ENCODE results near the gene CYFIP1. TPM values are rescaled to one million over a fixed set of nuclear protein-coding genes. Genes with fewer than 3 reads are reported as not detected.

The CYFIP1 gene
- total RNA-seq, 1 experiment from 2014 or later, result 80.3 TPM

DNA sequence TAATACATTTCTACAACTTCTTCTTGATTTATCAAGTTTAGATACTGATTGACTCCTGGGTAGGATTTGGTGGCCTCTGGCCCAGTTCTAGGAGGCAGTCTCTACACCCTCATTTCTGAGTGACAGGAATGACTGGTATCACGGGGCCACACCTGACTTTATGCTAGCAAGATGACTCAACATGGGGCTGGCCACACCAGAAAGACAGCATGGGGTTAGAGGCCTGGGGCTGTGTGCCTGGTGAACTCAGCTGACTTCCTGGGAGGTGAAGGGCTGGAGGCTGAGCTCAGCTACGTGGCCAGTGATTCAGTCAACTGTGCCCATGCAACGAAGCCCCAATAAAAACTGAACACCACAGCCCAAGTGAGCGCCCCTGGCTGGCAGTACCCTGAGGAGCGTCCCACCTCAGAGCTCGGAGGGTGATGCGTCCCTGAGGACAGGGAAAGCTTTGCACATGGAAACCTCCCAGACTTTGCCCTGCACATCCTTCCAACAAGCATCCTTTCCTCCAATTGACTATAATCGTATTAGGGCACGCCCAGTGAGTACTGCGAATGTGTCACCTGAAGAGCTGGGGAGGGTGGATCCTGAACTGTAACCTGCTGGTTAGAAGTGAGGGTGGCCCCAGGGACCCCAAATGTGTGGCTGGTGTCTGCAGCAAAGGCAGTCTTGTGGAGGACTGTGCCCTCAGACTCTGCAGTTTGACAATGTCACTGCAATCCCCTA is 84.5 kb downstream of the CYFIP1 start:
- TF ChIP-seq EZH2phosphoT487 (IDR thresholded peaks at IDR 0.05; ENCODE audit: borderline replicate concordance, low read length), result no peak
- TF ChIP-seq EZH2 (IDR thresholded peaks at IDR 0.05; ENCODE audit: low read length, unreplicated experiment), result no peak
- TF ChIP-seq, protein P1, sequence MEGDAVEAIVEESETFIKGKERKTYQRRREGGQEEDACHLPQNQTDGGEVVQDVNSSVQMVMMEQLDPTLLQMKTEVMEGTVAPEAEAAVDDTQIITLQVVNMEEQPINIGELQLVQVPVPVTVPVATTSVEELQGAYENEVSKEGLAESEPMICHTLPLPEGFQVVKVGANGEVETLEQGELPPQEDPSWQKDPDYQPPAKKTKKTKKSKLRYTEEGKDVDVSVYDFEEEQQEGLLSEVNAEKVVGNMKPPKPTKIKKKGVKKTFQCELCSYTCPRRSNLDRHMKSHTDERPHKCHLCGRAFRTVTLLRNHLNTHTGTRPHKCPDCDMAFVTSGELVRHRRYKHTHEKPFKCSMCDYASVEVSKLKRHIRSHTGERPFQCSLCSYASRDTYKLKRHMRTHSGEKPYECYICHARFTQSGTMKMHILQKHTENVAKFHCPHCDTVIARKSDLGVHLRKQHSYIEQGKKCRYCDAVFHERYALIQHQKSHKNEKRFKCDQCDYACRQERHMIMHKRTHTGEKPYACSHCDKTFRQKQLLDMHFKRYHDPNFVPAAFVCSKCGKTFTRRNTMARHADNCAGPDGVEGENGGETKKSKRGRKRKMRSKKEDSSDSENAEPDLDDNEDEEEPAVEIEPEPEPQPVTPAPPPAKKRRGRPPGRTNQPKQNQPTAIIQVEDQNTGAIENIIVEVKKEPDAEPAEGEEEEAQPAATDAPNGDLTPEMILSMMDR (conservative IDR thresholded peaks at IDR 0.05; ENCODE audit: low read depth, low read length), result peak; percentile 48
- Histone ChIP-seq H3K9me2 (replicated peaks; ENCODE audit: low read length) (no peaks in the 10 kb centered on the region), H3K36me3 (ENCODE audit: low read depth, low read length) (peaks cover 8% of the 10 kb centered on the region), H3K4me2 (ENCODE audit: low read length) (peak overlapping the region; percentile 69), H3K27ac (ENCODE audit: low read length) (peak overlapping the region; percentile 84), H4K20me1 (ENCODE audit: low read length) (no peaks in the 10 kb centered on the region), H2AFZ (ENCODE audit: low read length) (peak overlapping the region; percentile 28; the same call in 1 of the 2 replicates), H3K4me3 (ENCODE audit: low read length) (peak overlapping the region; percentile 30; the same call in 1 of the 2 replicates), H3K9ac (ENCODE audit: low read length) (peak overlapping the region; percentile 32), H3K9me3 (ENCODE audit: low read length) (no peaks in the 10 kb centered on the region), H3K79me2 (ENCODE audit: low read length) (no peaks in the 10 kb centered on the region), H3K27me3 (ENCODE audit: low read length) (no peaks in the 10 kb centered on the region), H3F3A (ENCODE audit: low read length, unreplicated experiment) (no peaks in the 10 kb centered on the region), H3K4me1 (ENCODE audit: insufficient read depth, low read length) (peaks cover 18% of the 10 kb centered on the region)
- intact Hi-C loops (cut with micrococcal nuclease), result loop anchor here (1.0 to 10.0 kb wide), 4 partner anchors 37 to 179 kb away; partner anchors contain the start of gene NIPA2
- TSS peak; percentile 96 for BruUV-seq (replicated peaks)
- ATAC-seq, result peak; percentile 99
- peak; percentile 98 for DNase-seq
- ChIA-PET CTCF (interaction anchor here (0.7 kb wide), 1 partner anchor 13 kb away, joined by 3 read pairs; no protein-coding TSS in a partner anchor), POLR2A (ENCODE audit: unreplicated experiment) (interaction anchor here (0.6 kb wide), 1 partner anchor 8 kb away, joined by 3 read pairs; no protein-coding TSS in a partner anchor)

DNA sequence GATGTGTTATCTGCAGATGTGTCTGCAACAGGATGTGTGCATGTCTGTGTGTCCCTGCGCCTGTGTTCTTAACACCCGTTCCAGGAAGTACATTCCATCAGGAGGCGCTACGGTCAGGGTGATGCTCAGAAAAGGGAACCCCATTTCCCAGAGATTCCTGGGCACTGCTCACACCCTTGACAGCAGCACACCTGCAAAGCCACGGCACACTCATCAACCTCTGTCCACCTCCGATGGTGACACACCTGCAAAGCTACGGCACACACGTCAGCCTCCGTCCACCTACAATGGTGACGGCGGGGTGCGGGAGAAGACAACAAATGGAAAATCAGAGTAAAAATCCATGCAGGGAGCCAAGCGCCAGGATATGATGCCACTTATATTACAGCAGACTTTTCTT is 86.3 kb downstream of the CYFIP1 start:
- DNase-seq (no peak), ATAC-seq (no peak)
- H3K27me3 ChIP-seq (ENCODE audit: low read length), result no peaks in the 10 kb centered on the region
- no peak overlapping the region for H3K4me2 ChIP-seq (ENCODE audit: low read length)
- H3F3A ChIP-seq (ENCODE audit: low read length, unreplicated experiment), result no peaks in the 10 kb centered on the region
- POLR2A ChIA-PET (ENCODE audit: unreplicated experiment), result no interaction called here
- H4K20me1 ChIP-seq (ENCODE audit: low read length), result no peaks in the 10 kb centered on the region
- H3K4me3 ChIP-seq (ENCODE audit: low read length), result no peak overlapping the region
- intact Hi-C loops (cut with micrococcal nuclease), result loop anchor here (2.0 to 10.0 kb wide), 3 partner anchors 39 to 181 kb away; partner anchors contain the start of gene NIPA2
- CTCF ChIA-PET, result no interaction called here
- H3K79me2 ChIP-seq (ENCODE audit: low read length), result no peaks in the 10 kb centered on the region
- H3K9me2 ChIP-seq (replicated peaks; ENCODE audit: low read length), result no peaks in the 10 kb centered on the region
- H3K9me3 ChIP-seq (ENCODE audit: low read length), result no peaks in the 10 kb centered on the region
- no peak overlapping the region for H3K9ac ChIP-seq (ENCODE audit: low read length)
- no peak overlapping the region for H3K27ac ChIP-seq (ENCODE audit: low read length)
- TF ChIP-seq EZH2 (IDR thresholded peaks at IDR 0.05; ENCODE audit: low read length, unreplicated experiment), result no peak
- TF ChIP-seq, protein P1 (conservative IDR thresholded peaks at IDR 0.05; ENCODE audit: low read depth, low read length), result no peak
- no peak for TF ChIP-seq EZH2phosphoT487 (IDR thresholded peaks at IDR 0.05; ENCODE audit: borderline replicate concordance, low read length)
- H3K36me3 ChIP-seq (ENCODE audit: low read depth, low read length), result peaks cover 3% of the 10 kb centered on the region; the same call in 1 of the 2 replicates
- no TSS peak for BruUV-seq (replicated peaks)
- H2AFZ ChIP-seq (ENCODE audit: low read length), result no peak overlapping the region
- H3K4me1 ChIP-seq (ENCODE audit: insufficient read depth, low read length), result peaks cover 21% of the 10 kb centered on the region

GRCh38 chr15:22893081-22893480 is 87.1 kb downstream of the CYFIP1 start:
- Histone ChIP-seq H3K36me3 (ENCODE audit: low read depth, low read length) (peaks cover 3% of the 10 kb centered on the region; the same call in 1 of the 2 replicates), H3K4me1 (ENCODE audit: insufficient read depth, low read length) (peaks cover 29% of the 10 kb centered on the region), H3K27me3 (ENCODE audit: low read length) (no peaks in the 10 kb centered on the region), H3K9me3 (ENCODE audit: low read length) (no peaks in the 10 kb centered on the region), H2AFZ (ENCODE audit: low read length) (no peak overlapping the region), H3F3A (ENCODE audit: low read length, unreplicated experiment) (no peaks in the 10 kb centered on the region), H4K20me1 (ENCODE audit: low read length) (no peaks in the 10 kb centered on the region), H3K9ac (ENCODE audit: low read length) (no peak overlapping the region), H3K27ac (ENCODE audit: low read length) (no peak overlapping the region), H3K79me2 (ENCODE audit: low read length) (no peaks in the 10 kb centered on the region), H3K9me2 (replicated peaks; ENCODE audit: low read length) (no peaks in the 10 kb centered on the region), H3K4me3 (ENCODE audit: low read length) (no peak overlapping the region), H3K4me2 (ENCODE audit: low read length) (no peak overlapping the region)
- intact Hi-C loops (cut with micrococcal nuclease), result loop anchor here (10.0 kb wide), 1 partner anchor 182 kb away; no protein-coding TSS in a partner anchor
- TF ChIP-seq EZH2phosphoT487 (IDR thresholded peaks at IDR 0.05; ENCODE audit: borderline replicate concordance, low read length) (no peak), EZH2 (IDR thresholded peaks at IDR 0.05; ENCODE audit: low read length, unreplicated experiment) (no peak)
- TF ChIP-seq, protein P1 (conservative IDR thresholded peaks at IDR 0.05; ENCODE audit: low read depth, low read length), result no peak
- DNase-seq (no peak), ATAC-seq (no peak)
- BruUV-seq (replicated peaks), result no TSS peak
- CTCF ChIA-PET, result no interaction called here
- POLR2A ChIA-PET (ENCODE audit: unreplicated experiment), result no interaction called here

All from PC-3 (cell line).